ENCODE results near the gene DRC1. TPM values are rescaled to one million over a fixed set of nuclear protein-coding genes. Genes with fewer than 3 reads are reported as not detected.
"Not testable (repeated sequence)": the region's sequence is repeated elsewhere in the genome, so short reads cannot be mapped to it uniquely, and the experiment has no call there.

DRC1 gene
- total and polyA plus RNA-seq, 2 of the 4 experiments (the other 2 are of a cell fraction), result 0.18 TPM; not detected in 1

DNA sequence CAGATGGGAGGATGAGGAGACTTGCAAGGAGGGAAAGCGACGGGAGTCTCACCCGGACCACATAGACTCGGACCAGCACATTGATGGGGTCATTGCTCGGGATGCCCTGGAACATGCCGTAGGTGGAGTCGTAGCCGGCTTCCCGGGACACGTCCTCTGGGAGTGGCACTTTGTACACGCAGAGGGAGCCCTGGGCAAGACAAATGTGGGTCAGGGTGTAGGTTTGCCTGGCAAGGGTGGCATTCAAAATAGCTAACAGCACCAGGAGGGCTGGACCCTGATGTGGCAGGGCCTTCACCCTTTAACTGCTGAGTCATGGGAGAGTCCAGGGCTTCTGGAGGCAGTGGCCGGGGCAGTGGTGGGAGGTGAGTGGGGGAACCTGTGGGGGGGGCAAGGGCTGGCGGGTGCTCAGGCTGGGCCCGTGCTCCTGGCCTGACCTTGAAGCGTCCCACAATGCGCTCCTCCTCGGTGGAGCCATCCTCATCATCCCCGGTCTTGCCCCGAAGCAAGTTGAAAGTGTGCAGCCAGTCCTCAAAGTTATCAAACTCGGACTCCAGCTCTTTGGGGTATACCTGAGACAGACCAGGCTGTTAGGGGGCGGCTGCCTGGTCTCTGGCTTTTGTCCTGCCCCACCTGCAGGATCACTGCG lies 65.1 kb downstream of the DRC1 start:
- Histone ChIP-seq H3K9me3 (ENCODE audit: control insufficient read depth, insufficient read depth, low read length) (peaks cover 5% of the 10 kb centered on the region), H3K27ac (ENCODE audit: insufficient read depth, low read length) (no peak overlapping the region), H2AK9ac (replicated peaks; ENCODE audit: low read depth, low read length, poor library complexity) (no peak overlapping the region), H3K4me3 (ENCODE audit: insufficient read depth, low read depth, low read length) (no peak overlapping the region), H4K8ac (ENCODE audit: low read depth in 2 of 2, low read length in 2 of 2) (no peak overlapping the region), H3K36me3 (ENCODE audit: control insufficient read depth, insufficient read depth, low read length) (no peaks in the 10 kb centered on the region), H3K56ac (ENCODE audit: extremely low read depth, insufficient read depth, low read length) (no peak overlapping the region), H2AK5ac (ENCODE audit: low read depth, low read length) (no peak overlapping the region), H3K4ac (ENCODE audit: low read depth, low read length) (no peak overlapping the region), H3K23ac (ENCODE audit: low read depth, low read length) (no peak overlapping the region), H4K91ac (ENCODE audit: insufficient read depth, low read depth, low read length) (no peak overlapping the region), H3K18ac (ENCODE audit: low read depth, low read length) (no peak overlapping the region), H3K9ac (ENCODE audit: low read depth, low read length) (no peak overlapping the region), H3K14ac (replicated peaks; ENCODE audit: low read depth, low read length) (no peak overlapping the region), H2BK15ac (ENCODE audit: low read depth, low read length) (no peak overlapping the region), H2BK20ac (ENCODE audit: low read depth, low read length) (no peak overlapping the region), H3K4me1 (ENCODE audit: control insufficient read depth, insufficient read depth, low read length) (no peaks in the 10 kb centered on the region), H2BK5ac (ENCODE audit: low read depth, low read length, poor library complexity, severe bottlenecking) (no peak overlapping the region), H3K79me1 (ENCODE audit: low read depth in 1 of 2, low read length in 2 of 2) (no peaks in the 10 kb centered on the region), H4K5ac (ENCODE audit: low read depth, low read length) (no peak overlapping the region), H2BK120ac (ENCODE audit: low read depth, low read length) (no peak overlapping the region), H4K20me1 (ENCODE audit: insufficient read depth, low read length) (no peaks in the 10 kb centered on the region), H3K9me1 (ENCODE audit: insufficient read depth, low read length) (no peaks in the 10 kb centered on the region; the same call in 1 of the 2 replicates), H3K27me3 (ENCODE audit: control insufficient read depth, insufficient read depth, low read length) (no peaks in the 10 kb centered on the region; the same call in 1 of the 2 replicates), H2AFZ (replicated peaks; ENCODE audit: low read length, poor library complexity) (no peak overlapping the region), H3K4me2 (ENCODE audit: low read depth, low read length) (no peak overlapping the region)
- DNase-seq, result no peak
- ATAC-seq (ENCODE audit: low read depth), result no peak; the same call in 1 of the 2 replicates
- POLR2A ChIA-PET (ENCODE audit: unreplicated experiment), result no interaction called here
- dilution Hi-C loops (cut with HindIII; ENCODE audit: low sequenced_read_pairs, unreplicated experiment) (no loop called here), intact Hi-C loops (cut with micrococcal nuclease) (loop anchor here (5.0 to 10.0 kb wide), 2 partner anchors 142 to 224 kb away; partner anchors contain the start of genes HADHA and HADHB), in situ Hi-C loops (cut with MboI; ENCODE audit: low sequenced_read_pairs) (no loop called here)
- WGBS, 2 experiments (ENCODE audit: extremely low coverage in 2 of 2, insufficient read length in 1 of 2), result 83% methylated on average over 11 of the region's 22 CpGs; no CpG with 5 or more reads in 1 of the 2 experiments
- no TSS peak for BruUV-seq (replicated peaks)
- CTCF ChIA-PET, result no interaction called here
- TF ChIP-seq SMC3 (IDR thresholded peaks at IDR 0.05; ENCODE audit: low read depth, low read length), result no peak
- peak; percentile 80 for TF ChIP-seq NFE2L2 (IDR thresholded peaks at IDR 0.05; ENCODE audit: low read depth, low read length)

DNA sequence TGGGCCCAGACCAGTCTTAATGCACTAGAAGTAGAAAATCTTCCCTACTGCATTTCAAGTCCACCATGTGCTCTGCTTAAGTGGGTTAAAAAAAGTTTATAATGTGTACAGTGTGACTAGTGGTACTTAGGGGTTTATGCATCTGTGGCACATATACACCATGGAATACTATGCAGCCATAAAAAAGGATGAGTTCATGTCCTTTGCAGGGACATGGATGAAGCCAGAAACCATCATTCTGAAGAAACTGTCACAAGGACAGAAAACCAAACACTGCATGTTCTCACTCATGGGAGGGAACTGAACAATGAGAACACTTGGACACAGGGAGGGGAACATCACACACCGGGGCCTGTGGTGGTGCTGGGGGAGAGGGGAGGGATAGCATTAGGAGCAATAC lies 66.8 kb downstream of the DRC1 start:
- H3K23ac ChIP-seq (ENCODE audit: low read depth, low read length); H4K20me1 ChIP-seq (ENCODE audit: insufficient read depth, low read length); H3K9me1 ChIP-seq (ENCODE audit: insufficient read depth, low read length); DNase-seq; H2BK5ac ChIP-seq (ENCODE audit: low read depth, low read length, poor library complexity, severe bottlenecking); H2BK15ac ChIP-seq (ENCODE audit: low read depth, low read length); H3K4me3 ChIP-seq (ENCODE audit: insufficient read depth, low read depth, low read length); H2BK20ac ChIP-seq (ENCODE audit: low read depth, low read length); H2AFZ ChIP-seq (replicated peaks; ENCODE audit: low read length, poor library complexity); H2BK120ac ChIP-seq (ENCODE audit: low read depth, low read length); H3K79me1 ChIP-seq (ENCODE audit: low read depth in 1 of 2, low read length in 2 of 2); dilution Hi-C loops (cut with HindIII; ENCODE audit: low sequenced_read_pairs, unreplicated experiment); H3K4me1 ChIP-seq (ENCODE audit: control insufficient read depth, insufficient read depth, low read length); BruUV-seq (replicated peaks); H3K27me3 ChIP-seq (ENCODE audit: control insufficient read depth, insufficient read depth, low read length); H4K8ac ChIP-seq (ENCODE audit: low read depth in 2 of 2, low read length in 2 of 2); H3K14ac ChIP-seq (replicated peaks; ENCODE audit: low read depth, low read length); H3K4ac ChIP-seq (ENCODE audit: low read depth, low read length); H3K18ac ChIP-seq (ENCODE audit: low read depth, low read length); H3K4me2 ChIP-seq (ENCODE audit: low read depth, low read length); H3K27ac ChIP-seq (ENCODE audit: insufficient read depth, low read length); H3K56ac ChIP-seq (ENCODE audit: extremely low read depth, insufficient read depth, low read length); H2AK9ac ChIP-seq (replicated peaks; ENCODE audit: low read depth, low read length, poor library complexity); H3K9me3 ChIP-seq (ENCODE audit: control insufficient read depth, insufficient read depth, low read length); in situ Hi-C loops (cut with MboI; ENCODE audit: low sequenced_read_pairs); H2AK5ac ChIP-seq (ENCODE audit: low read depth, low read length); ATAC-seq (ENCODE audit: low read depth); H4K91ac ChIP-seq (ENCODE audit: insufficient read depth, low read depth, low read length); H3K9ac ChIP-seq (ENCODE audit: low read depth, low read length); CTCF ChIA-PET; H4K5ac ChIP-seq (ENCODE audit: low read depth, low read length); H3K36me3 ChIP-seq (ENCODE audit: control insufficient read depth, insufficient read depth, low read length): not testable (repeated sequence)
- WGBS, 2 experiments (ENCODE audit: extremely low coverage in 2 of 2, insufficient read length in 1 of 2), result no CpG with 5 or more reads among the region's 1 CpG
- intact Hi-C loops (cut with micrococcal nuclease), result loop anchor here (5.0 to 10.0 kb wide), 2 partner anchors 144 to 226 kb away; partner anchors contain the start of genes HADHA and HADHB
- POLR2A ChIA-PET (ENCODE audit: unreplicated experiment), result interaction anchor here (0.6 kb wide), 1 partner anchor 612 kb away, joined by 3 read pairs; no protein-coding TSS in a partner anchor
